GM19023 (cell line): ENCODE measurements around the gene KLK11.

Source experiments
- ATAC-seq: cut with Tn5 transposase; IDR thresholded peaks from one replicate; pipeline ENCODE4 v1.9.1; 2021; ENCODE audit warnings: mild to moderate bottlenecking, moderate library complexity; ENCODE audit not compliant: unreplicated experiment

The KLK11 gene

GRCh38 chr19:51029718-51030117 is 3.3 kb upstream of the KLK11 start:
- no peak for ATAC-seq

GRCh38 chr19:51027873-51028272 is 1.5 kb upstream of the KLK11 start:
- ATAC-seq: no peak

- ATAC-seq: no peak
Measured at GRCh38 chr19:51027126-51027806, 850 bp upstream of the KLK11 start.

GRCh38 chr19:51025809-51026553 is 435 bp downstream of the KLK11 start:
- no peak for ATAC-seq

GRCh38 chr19:51025401-51025800 is 1.0 kb downstream of the KLK11 start:
- ATAC-seq: no peak

- no peak for ATAC-seq
Measured at GRCh38 chr19:51024924-51025323, 1.5 kb downstream of the KLK11 start.

GRCh38 chr19:51023946-51024345 is 2.5 kb downstream of the KLK11 start:
- no peak for ATAC-seq

- ATAC-seq: no peak
Measured at GRCh38 chr19:51022526-51022925, 3.9 kb downstream of the KLK11 start.

- ATAC-seq: no peak
Measured at GRCh38 chr19:51020988-51021651, 5.3 kb downstream of the KLK11 start.

- no peak for ATAC-seq
Measured at GRCh38 chr19:51019544-51019925, 6.9 kb downstream of the KLK11 start, which contains the start of gene KLK10. Gene KLK10, minus strand, starts transcription at chr19:51019709. Its CDS starts 579 bp downstream, at chr19:51019130.

- ATAC-seq: no peak
Measured at GRCh38 chr19:51018745-51019543, 7.5 kb downstream of the KLK11 start.

- no peak for ATAC-seq
Measured at GRCh38 chr19:51016798-51017683, 9.4 kb downstream of the KLK11 start.

GRCh38 chr19:51015691-51016267 is 10.6 kb downstream of the KLK11 start:
- ATAC-seq: no peak

- ATAC-seq: no peak
Measured at GRCh38 chr19:51014242-51014641, 12.2 kb downstream of the KLK11 start.

GRCh38 chr19:51012661-51013190 is 13.7 kb downstream of the KLK11 start:
- ATAC-seq: no peak

- ATAC-seq: no peak
Measured at GRCh38 chr19:51010066-51010795, 16.2 kb downstream of the KLK11 start.

- no peak for ATAC-seq
Measured at GRCh38 chr19:51009061-51009891, 17.1 kb downstream of the KLK11 start.

GRCh38 chr19:51007488-51007887 is 18.9 kb downstream of the KLK11 start:
- ATAC-seq: no peak
